Sigmoid colon (tissue), 4 donors: ENCODE measurements around the gene RELCH.

ENCODE experiments used
- POLR2A ChIP-seq, 2 donors: fragments of 450-650 bp; IDR thresholded peaks; one replicate each; pipeline ENCODE4 v1.6.1; 2016; ENCODE audit warnings: antibody characterized with exemption in 2 of 2, mild to moderate bottlenecking in 2 of 2, moderate library complexity in 2 of 2
- POLR2AphosphoS5 ChIP-seq, 4 donors: sonication (generic); formaldehyde crosslinking; IDR thresholded peaks; one replicate each; pipeline ENCODE4 v1.6.1; 2017; ENCODE audit warnings: antibody characterized with exemption in 4 of 4
- TF ChIP-seq, protein P1 (sequence below), 4 experiments: fragments of 450-650 bp in 3 of 4; fragments of 200-600 bp in 1 of 4; IDR thresholded peaks; one replicate each; pipeline ENCODE4 v1.5.1; 2016 to 2019; ENCODE audit warnings: antibody characterized with exemption in 4 of 4, mild to moderate bottlenecking in 3 of 4, moderate library complexity in 2 of 4

DNA sequence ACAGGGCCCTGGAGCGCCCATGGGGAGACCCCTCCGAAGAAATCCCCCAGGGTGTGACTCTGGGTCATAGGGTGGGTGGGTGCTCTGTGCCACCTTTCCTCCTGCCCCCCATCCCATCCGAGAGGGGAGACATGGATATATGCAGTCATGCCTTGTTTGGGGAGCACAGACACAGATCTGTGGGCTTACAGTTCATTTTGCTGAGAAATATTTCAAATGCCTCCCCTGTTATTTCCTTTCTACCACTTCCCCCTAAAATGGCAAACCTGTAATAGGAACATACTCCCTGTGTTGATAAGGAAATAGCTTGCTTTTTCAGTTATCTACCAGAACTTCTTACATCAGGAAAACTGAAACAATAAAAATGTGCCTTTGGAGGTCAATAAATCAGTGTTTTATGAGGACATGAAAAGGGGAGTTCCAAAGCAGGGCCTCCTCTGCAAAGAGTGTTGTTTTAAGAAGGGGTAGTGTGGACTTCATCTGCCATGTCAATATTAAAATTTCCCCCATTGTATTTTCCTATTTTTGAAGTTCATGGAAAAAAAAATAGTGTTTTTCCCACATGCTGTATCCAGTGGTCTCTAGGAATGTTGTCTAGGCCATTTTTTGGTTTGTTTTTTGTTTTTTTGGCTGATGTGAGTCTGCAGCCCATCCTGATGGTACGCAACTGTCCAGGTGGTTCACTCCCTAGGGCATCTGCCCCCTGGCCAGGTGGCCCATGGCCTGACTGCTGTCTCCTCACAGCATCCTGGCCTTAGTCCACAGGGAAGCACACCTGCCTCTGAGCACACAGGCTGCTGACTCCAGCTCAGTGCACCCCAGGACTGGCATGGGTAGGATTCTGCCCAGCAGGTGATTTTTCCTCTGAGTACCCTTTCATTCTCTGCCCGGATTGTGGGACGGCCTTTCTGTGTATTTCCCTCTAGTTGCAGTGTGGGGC, 141.8 kb downstream of the RELCH start:
- TF ChIP-seq POLR2AphosphoS5 (IDR thresholded peaks at IDR 0.05) = no peak
- TF ChIP-seq, protein P1, sequence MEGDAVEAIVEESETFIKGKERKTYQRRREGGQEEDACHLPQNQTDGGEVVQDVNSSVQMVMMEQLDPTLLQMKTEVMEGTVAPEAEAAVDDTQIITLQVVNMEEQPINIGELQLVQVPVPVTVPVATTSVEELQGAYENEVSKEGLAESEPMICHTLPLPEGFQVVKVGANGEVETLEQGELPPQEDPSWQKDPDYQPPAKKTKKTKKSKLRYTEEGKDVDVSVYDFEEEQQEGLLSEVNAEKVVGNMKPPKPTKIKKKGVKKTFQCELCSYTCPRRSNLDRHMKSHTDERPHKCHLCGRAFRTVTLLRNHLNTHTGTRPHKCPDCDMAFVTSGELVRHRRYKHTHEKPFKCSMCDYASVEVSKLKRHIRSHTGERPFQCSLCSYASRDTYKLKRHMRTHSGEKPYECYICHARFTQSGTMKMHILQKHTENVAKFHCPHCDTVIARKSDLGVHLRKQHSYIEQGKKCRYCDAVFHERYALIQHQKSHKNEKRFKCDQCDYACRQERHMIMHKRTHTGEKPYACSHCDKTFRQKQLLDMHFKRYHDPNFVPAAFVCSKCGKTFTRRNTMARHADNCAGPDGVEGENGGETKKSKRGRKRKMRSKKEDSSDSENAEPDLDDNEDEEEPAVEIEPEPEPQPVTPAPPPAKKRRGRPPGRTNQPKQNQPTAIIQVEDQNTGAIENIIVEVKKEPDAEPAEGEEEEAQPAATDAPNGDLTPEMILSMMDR (IDR thresholded peaks at IDR 0.05) = no peak
- no peak for TF ChIP-seq POLR2A (IDR thresholded peaks at IDR 0.05)
